COLO668 (cell line): Measurements from ENCODE around the gene ACTN4.

Experiments
- DNase-seq: peaks from one replicate; lab custom pipeline; 2025; ENCODE audit not compliant: unreplicated experiment; lab: John Stamatoyannopoulos, UW

The ACTN4 gene

GRCh38 chr19:38676878-38677646, 29.6 kb downstream of the ACTN4 start:
- DNase-seq, result no peak

GRCh38 chr19:38678217-38678890, 30.9 kb downstream of the ACTN4 start:
- no peak for DNase-seq

GRCh38 chr19:38678891-38679494, 31.5 kb downstream of the ACTN4 start:
- no peak for DNase-seq

GRCh38 chr19:38679839-38680238, 32.4 kb downstream of the ACTN4 start:
- no peak for DNase-seq

GRCh38 chr19:38682195-38682867, 34.9 kb downstream of the ACTN4 start:
- no peak for DNase-seq

- DNase-seq, result no peak
Observed at GRCh38 chr19:38682872-38683392, 35.5 kb downstream of the ACTN4 start.

- DNase-seq, result peak; percentile 76
Observed at GRCh38 chr19:38683393-38684077, 36.1 kb downstream of the ACTN4 start.

- peak; percentile 60 for DNase-seq
Observed at GRCh38 chr19:38684078-38684861, 36.8 kb downstream of the ACTN4 start.

- no peak for DNase-seq
Observed at GRCh38 chr19:38684862-38685665, 37.6 kb downstream of the ACTN4 start.

- peak; percentile 56 for DNase-seq
Observed at GRCh38 chr19:38685666-38686529, 38.4 kb downstream of the ACTN4 start.

GRCh38 chr19:38686530-38686888, 39.1 kb downstream of the ACTN4 start:
- peak; percentile 55 for DNase-seq

- DNase-seq, result no peak
Observed at GRCh38 chr19:38687837-38688378, 40.5 kb downstream of the ACTN4 start.

- DNase-seq, result no peak
Observed at GRCh38 chr19:38690146-38690545, 42.7 kb downstream of the ACTN4 start.

- no peak for DNase-seq
Observed at GRCh38 chr19:38690832-38691231, 43.4 kb downstream of the ACTN4 start.

- DNase-seq, result no peak
Observed at GRCh38 chr19:38691938-38692457, 44.5 kb downstream of the ACTN4 start.

GRCh38 chr19:38692458-38693379, 45.3 kb downstream of the ACTN4 start:
- DNase-seq, result no peak
